GM12872 (cell line): ENCODE results near the gene POLD3.

Source experiments
- CTCF ChIP-seq: IDR thresholded peaks from 3 replicates; pipeline ENCODE4 v1.5.1; 2011; ENCODE audit warnings: low read depth, mild to moderate bottlenecking, low read length, moderate library complexity; ENCODE audit not compliant: insufficient read depth

POLD3 gene

GRCh38 chr11:74574563-74574962 lies 17.8 kb upstream of the POLD3 start:
- TF ChIP-seq CTCF: no peak

GRCh38 chr11:74575999-74576398 lies 16.4 kb upstream of the POLD3 start:
- TF ChIP-seq CTCF: no peak

- TF ChIP-seq CTCF: no peak
Measured at GRCh38 chr11:74577181-74577580, 15.2 kb upstream of the POLD3 start.

GRCh38 chr11:74577624-74578396 lies 14.6 kb upstream of the POLD3 start:
- TF ChIP-seq CTCF: no peak

GRCh38 chr11:74579577-74580270 lies 12.7 kb upstream of the POLD3 start:
- TF ChIP-seq CTCF: no peak

- TF ChIP-seq CTCF: no peak
Measured at GRCh38 chr11:74581954-74582547, 10.3 kb upstream of the POLD3 start.

- no peak for TF ChIP-seq CTCF
Measured at GRCh38 chr11:74583024-74583624, 9.3 kb upstream of the POLD3 start.
